ENCODE measurements around the gene MTERF2.
"Not testable (repeated sequence)": the region's sequence is repeated elsewhere in the genome, so short reads cannot be mapped to it uniquely, and the experiment has no call there.

MTERF2 gene, protein sequence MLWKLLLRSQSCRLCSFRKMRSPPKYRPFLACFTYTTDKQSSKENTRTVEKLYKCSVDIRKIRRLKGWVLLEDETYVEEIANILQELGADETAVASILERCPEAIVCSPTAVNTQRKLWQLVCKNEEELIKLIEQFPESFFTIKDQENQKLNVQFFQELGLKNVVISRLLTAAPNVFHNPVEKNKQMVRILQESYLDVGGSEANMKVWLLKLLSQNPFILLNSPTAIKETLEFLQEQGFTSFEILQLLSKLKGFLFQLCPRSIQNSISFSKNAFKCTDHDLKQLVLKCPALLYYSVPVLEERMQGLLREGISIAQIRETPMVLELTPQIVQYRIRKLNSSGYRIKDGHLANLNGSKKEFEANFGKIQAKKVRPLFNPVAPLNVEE

DNA sequence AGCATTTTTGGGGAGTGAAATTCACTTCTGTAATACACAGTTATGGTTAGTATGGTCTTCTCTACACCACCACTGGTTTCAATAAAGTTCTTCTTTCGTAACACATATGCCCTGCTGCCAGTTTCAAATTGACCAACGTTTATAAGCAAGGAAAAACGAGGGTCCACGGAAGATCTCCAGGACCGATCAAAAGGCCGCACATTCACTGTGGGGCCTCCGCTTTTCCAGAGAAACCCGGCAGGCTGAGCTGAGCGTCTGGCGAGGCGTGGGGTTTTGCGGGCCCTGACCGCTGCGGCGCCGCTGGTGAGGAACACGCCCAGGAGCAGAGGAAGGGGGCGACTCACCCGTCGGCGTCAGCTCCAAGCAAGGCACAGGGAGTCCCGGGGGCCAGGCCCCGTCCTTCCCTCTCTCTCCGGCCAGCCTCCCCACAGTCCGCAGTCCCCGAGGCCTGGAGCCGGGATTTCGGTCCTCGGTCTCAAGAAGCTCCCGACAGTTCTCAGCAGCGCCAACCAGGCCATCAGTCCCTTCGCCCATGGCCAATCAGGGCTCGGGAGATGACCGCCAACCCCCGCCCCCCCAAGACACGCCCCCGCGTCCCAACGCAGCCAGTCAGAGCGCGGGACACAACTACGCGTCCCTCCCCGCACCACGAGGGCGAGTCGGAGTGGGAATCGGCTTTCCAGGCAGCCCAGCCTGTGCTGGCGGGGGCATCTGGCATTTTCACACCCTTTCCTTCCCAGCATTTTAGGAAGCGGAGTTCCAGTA lies at the start of gene MTERF2:
Gene MTERF2 (minus strand): TSS at position 522 of the 765 bp plus-strand sequence. CDS start 8,432 bp downstream, outside the sequence.
- peak within 1 kb of the TSS; percentile 95 to 97 for H3K4me3 Mint-ChIP-seq
- H3K4me1 Mint-ChIP-seq: peaks cover 44% of the 10 kb centered on the region
- H3K27me3 Mint-ChIP-seq: no peaks in the 10 kb centered on the region
- peaks cover 17 to 24% of the 10 kb centered on the region in 2 donors for H3K9me3 Mint-ChIP-seq
- ATAC-seq (peak; percentile 97), DNase-seq (peak; percentile 72 to 75)
- H3K27ac Mint-ChIP-seq: peak within 1 kb of the TSS; percentile 92 to 96

DNA sequence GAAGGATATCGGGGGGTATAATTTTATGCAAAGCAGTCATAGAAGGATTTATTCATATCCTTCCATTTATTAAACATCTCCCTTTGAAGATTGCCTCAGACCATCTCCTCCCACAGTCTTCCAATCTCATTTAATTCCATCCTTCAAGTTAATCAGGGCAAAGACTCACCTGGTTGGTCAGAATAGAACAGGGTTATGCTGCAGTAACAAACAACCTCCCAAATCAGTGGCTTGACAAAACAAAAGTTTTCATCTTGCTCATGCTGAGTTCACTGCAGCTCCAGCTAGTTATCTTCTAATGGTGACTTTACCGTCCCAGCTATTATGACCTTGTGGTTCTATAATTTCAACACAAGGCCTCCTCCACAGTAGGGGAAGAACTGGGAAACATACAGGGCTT lies 48.8 kb upstream of the MTERF2 start:
- H3K9me3 Mint-ChIP-seq: peaks cover 0 to 8% of the 10 kb centered on the region in 2 donors
- no peak overlapping the region for H3K27ac Mint-ChIP-seq
- H3K4me1 Mint-ChIP-seq: peaks cover 26% of the 10 kb centered on the region

DNA sequence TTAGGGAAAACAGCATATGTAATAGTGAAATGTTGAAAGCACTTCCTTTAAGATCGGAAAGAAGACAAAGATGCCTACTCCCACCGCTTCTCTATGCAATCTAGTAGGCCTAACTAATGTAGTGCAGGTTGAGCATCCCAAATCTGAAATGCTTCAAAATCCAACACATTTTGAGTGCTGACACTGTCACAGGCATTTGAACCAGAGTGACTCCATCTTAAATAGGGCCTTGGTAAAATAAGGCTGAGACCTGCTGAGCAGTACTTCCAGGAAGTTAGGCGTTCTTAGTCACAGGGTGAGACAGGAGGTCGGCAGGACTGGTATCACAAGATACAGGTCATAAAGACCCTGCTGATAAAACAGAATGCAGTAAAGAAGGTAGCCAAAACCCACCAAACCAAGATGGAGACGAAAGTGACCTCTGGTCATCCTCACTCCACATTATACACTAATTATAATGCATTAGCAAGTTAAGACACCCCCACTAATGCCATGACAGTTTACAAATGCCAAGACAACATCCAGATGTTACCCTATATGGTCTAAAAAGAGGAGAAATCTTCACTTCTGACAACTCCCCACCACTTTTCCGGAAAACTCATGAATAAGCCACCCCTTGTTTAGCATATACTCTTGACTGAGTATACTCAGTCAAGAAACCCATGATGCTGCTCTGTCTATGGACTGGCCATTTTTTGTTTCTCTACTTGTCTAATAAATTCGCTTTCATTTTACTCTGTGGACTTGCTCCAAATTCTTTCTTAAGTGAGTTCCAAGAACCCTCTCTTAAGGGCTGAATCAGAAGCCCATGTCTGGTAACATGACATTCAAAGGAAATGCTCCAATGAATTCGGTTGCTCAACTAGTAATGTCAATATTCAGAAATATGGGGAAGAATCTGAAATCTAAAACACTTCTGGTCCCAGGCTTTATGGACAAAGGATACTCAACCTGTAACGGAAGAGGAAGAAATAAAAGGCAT lies 47.1 kb upstream of the MTERF2 start:
- peaks cover 0 to 8% of the 10 kb centered on the region in 2 donors for H3K9me3 Mint-ChIP-seq
- H3K4me1 Mint-ChIP-seq: peaks cover 28% of the 10 kb centered on the region
- H3K4me3 Mint-ChIP-seq: no peak overlapping the region
- DNase-seq (no peak), ATAC-seq (no peak)
- H3K27ac Mint-ChIP-seq: no peak overlapping the region
- H3K27me3 Mint-ChIP-seq: no peaks in the 10 kb centered on the region

More for the DNA sequence above, 48.8 kb upstream of the MTERF2 start:
- ATAC-seq (no peak), DNase-seq (no peak)
- Mint-ChIP-seq H3K4me3 (no peak overlapping the region), H3K27me3 (no peaks in the 10 kb centered on the region)

DNA sequence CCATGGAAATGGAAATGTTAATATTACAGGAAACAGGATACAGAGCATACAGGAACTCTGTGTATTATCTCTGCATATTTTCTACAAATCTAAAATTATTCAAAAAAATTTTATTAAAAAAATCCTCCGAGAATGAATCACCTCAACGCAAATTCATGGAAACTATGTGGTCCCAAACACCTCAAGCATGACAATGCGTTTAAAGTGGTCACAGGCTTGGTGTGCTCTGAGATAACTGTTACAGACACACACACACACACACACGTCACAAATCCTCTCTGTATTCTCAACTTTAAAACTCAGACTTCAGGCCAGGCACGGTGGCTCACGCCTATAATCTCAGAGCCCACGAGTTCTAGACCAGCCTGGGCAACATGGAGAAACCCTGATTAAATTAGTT lies 45.3 kb upstream of the MTERF2 start:
- Mint-ChIP-seq H3K4me3 (no peak overlapping the region), H3K27ac (no peak overlapping the region), H3K4me1 (peaks cover 26% of the 10 kb centered on the region), H3K27me3 (no peaks in the 10 kb centered on the region), H3K9me3 (peaks cover 0 to 8% of the 10 kb centered on the region in 2 donors)
- DNase-seq (no peak), ATAC-seq (no peak)

DNA sequence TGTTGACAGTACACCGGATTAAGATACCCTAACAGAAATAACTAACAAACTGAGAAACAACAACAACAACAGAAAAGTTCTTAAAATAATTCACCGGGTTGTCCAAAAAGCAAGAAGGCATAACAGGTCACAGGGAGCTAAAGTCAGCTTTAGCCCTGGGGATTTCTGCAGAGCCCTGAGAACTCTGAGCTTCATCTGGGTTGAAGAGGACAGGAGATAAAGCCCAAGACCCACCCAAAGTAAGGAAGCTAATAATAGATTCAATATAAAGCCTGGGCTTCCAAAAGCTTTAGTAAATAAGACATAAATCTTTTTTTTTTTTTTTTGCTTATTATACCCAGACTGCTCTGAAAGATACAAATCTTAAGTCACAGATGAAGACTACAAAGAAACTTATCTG lies 44.1 kb upstream of the MTERF2 start:
- ATAC-seq (no peak), DNase-seq (no peak)
- Mint-ChIP-seq H3K27me3 (no peaks in the 10 kb centered on the region), H3K4me1 (peaks cover 29% of the 10 kb centered on the region), H3K27ac (no peak overlapping the region), H3K9me3 (no peaks in the 10 kb centered on the region), H3K4me3 (no peak overlapping the region)

DNA sequence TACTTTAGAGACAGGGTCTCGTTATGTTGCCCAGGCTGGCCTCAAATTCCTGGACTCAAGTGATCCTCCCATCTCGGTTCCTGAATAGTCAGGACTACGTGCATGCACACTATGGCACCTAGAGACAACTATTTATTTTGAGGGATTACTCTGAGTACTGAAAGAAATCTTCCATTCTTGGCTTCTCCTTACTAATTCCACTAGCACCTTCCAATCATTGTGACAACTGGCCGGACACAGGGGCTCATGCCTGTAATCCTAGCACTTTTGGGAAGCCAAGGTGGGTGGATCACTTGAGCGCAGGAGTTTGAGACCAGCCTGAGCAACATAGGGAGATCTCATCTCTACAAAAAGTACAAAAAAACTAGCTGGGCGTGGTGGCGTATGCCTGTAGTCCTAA lies 42.1 kb upstream of the MTERF2 start:
- Mint-ChIP-seq H3K4me3 (no peak overlapping the region), H3K4me1 (peaks cover 25% of the 10 kb centered on the region), H3K9me3 (no peaks in the 10 kb centered on the region), H3K27ac (no peak overlapping the region), H3K27me3 (no peaks in the 10 kb centered on the region)
- ATAC-seq: no peak
- DNase-seq: no peak

DNA sequence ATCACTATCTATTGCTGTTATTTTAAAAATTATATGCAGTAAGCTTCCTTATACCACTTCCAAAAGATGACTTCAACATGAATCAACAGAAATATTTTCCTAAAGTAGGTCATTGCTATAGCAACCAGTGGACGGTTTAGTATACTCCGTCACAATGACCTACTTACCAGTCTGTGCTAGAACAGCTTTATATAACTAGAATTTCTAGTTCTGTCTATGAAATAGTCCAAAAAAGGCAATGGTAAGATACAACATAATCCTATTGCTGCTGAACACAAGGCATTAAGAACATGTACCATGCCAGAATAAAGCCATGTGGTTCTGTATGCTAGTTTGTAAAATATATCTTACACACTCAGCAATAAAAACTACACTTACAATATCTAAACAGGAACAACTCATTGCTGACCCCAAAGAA lies 40.7 kb upstream of the MTERF2 start:
- Mint-ChIP-seq H3K27ac (peak overlapping the region in 1 of 2 donors; percentile 84), H3K4me1 (peaks cover 17% of the 10 kb centered on the region), H3K9me3 (no peaks in the 10 kb centered on the region), H3K27me3 (no peaks in the 10 kb centered on the region), H3K4me3 (no peak overlapping the region)
- DNase-seq: no peak
- ATAC-seq: peak; percentile 79

DNA sequence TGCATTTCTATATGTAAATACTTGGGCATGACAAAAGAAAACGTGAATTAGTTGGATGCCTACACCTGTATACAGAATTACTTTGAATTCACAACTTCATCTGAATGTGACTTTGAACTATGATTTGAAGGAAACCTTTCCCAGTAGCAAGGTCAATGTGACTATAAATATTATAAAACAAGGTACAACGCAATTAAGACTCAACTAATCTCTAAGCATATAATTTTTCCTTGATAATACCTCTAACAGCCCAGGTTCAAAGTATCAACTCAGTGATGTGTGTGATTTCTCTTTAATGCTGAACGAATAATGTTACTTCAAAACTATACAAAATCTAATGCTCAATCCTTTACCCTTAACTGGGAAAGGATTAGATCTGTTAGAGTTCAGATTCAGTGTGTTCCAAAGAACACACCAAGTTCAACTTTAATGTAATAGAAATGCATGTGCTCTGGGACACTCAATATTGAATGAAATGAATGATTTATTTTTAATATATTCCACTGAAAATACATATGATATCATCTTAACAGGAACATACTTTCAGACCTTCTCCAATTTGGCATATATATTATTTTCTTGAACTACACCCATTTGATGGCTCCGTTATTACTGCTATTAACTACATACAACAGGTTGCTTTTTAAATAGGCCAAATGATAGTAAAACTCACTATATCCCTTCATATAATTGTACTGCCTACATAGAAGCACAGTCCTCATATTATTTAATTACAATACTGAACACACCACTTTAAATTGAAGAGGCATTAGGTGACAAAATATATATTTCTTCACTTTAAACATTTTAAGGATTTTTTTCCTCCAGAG lies 40.1 kb upstream of the MTERF2 start:
- ATAC-seq: no peak
- Mint-ChIP-seq H3K9me3 (no peaks in the 10 kb centered on the region), H3K4me1 (peaks cover 15% of the 10 kb centered on the region), H3K27ac (peak overlapping the region in 1 of 2 donors; percentile 84), H3K4me3 (no peak overlapping the region), H3K27me3 (no peaks in the 10 kb centered on the region)
- DNase-seq: no peak

DNA sequence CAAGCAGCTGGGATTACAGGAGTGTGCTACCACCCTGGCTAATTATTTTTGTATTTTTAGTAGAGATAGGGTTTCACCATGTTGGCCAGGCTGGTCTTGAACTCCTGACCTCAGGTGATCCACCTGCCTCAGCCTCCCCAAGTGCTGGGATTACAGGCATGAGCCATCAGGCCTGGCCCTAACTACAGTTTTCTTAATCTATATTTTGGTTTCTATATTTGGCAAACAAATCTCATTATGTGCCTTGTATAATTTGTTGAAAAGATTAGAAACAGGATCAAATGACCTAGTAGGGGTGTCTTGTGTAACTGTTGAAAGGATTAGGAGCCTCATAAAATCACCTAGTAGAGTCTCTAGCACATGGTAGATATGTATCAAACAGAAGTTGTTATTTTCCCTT lies 39.4 kb upstream of the MTERF2 start:
- not testable (repeated sequence) for ATAC-seq, H3K9me3 Mint-ChIP-seq, H3K27me3 Mint-ChIP-seq, H3K4me3 Mint-ChIP-seq, DNase-seq
- peak overlapping the region in 1 of 2 donors; percentile 74 for H3K27ac Mint-ChIP-seq
- peaks cover 15% of the 10 kb centered on the region for H3K4me1 Mint-ChIP-seq

DNA sequence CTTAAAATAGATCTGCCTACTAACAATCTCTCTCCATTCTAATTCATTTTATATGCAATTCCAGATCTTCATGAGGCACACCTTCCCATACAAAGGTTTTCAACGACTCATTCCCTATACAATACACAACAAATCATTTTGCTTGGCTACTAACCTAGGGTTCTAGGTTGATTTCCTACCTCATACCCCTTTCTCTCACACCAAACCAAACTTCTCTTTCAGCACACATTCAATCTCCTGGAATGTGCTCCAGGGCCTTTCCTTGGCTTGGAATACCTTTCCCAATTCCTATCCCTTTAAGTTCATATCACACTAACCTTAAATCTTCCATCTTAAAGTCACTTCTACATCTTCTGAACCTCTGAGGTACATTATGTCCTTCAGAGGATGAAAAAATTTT lies 38.7 kb upstream of the MTERF2 start:
- H3K27ac Mint-ChIP-seq: no peak overlapping the region
- peaks cover 10% of the 10 kb centered on the region for H3K4me1 Mint-ChIP-seq
- no peak for ATAC-seq
- no peaks in the 10 kb centered on the region for H3K27me3 Mint-ChIP-seq
- H3K9me3 Mint-ChIP-seq: no peaks in the 10 kb centered on the region
- no peak overlapping the region for H3K4me3 Mint-ChIP-seq
- DNase-seq: no peak

DNA sequence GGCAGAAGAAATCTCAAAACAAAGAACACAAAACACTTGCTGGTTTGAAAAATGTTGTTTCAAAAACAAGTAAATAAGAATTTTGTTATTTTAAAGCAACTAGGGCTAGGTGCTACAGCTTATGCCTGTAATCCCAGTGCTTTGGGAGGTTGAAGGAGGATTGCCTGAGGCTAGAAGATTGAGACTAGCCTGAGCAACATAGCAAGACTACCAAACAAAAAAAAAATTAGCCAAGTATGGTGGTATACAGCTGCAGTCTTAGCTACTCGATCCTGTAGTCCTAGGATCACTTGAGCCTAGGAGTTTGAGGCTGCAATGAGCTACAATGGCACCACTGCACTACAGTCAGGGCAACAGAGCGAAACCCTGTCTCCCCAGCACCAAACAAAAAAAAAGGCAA lies 32.6 kb upstream of the MTERF2 start:
- no peaks in the 10 kb centered on the region for H3K4me1 Mint-ChIP-seq
- no peak overlapping the region for H3K4me3 Mint-ChIP-seq
- DNase-seq: no peak
- H3K9me3 Mint-ChIP-seq: no peaks in the 10 kb centered on the region
- ATAC-seq: no peak
- no peaks in the 10 kb centered on the region for H3K27me3 Mint-ChIP-seq
- H3K27ac Mint-ChIP-seq: no peak overlapping the region

DNA sequence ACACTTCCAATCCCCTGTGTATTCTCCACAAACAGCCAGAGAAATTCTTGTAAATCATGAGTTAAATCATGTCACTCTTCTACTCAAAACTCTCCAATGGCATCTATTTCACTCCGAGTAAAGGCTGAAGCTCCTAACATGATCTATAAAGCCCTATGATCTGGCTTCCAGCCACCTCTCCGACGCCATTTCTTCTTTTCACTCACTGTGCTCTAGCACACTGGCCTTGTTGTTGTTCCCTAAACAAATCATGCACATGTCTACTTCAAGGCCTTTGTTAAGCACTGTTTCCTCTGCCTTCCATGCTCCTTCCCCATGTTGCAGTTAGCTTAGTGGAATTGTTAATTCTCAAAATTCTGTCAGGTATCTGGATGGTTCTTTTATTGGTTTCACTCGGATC lies 30.1 kb upstream of the MTERF2 start:
- Mint-ChIP-seq H3K4me1 (no peaks in the 10 kb centered on the region), H3K9me3 (no peaks in the 10 kb centered on the region), H3K4me3 (no peak overlapping the region), H3K27ac (no peak overlapping the region), H3K27me3 (no peaks in the 10 kb centered on the region)
- DNase-seq: no peak
- ATAC-seq: no peak

DNA sequence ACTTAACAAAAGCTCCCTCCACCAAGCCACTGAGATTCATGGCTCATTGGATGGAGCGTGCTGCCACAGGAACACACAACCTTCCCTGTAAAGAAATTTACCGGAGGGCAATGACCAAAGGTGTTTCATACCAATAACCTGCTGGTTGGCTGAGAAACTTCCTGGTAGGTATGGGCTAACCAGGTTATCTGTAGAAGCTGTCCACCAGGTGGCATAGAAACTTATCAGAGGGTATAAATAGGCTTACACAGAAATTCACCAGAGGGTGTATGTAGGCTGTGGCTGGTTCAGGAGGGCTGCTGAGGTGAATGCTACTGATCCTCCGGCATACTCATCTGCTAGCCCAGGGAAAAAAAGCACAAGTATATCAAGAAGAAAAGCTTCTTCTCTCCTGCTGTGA lies 27.1 kb upstream of the MTERF2 start:
- Mint-ChIP-seq H3K27me3 (no peaks in the 10 kb centered on the region), H3K9me3 (no peaks in the 10 kb centered on the region), H3K4me3 (no peak overlapping the region), H3K4me1 (no peaks in the 10 kb centered on the region), H3K27ac (no peak overlapping the region)
- ATAC-seq (no peak), DNase-seq (no peak)

DNA sequence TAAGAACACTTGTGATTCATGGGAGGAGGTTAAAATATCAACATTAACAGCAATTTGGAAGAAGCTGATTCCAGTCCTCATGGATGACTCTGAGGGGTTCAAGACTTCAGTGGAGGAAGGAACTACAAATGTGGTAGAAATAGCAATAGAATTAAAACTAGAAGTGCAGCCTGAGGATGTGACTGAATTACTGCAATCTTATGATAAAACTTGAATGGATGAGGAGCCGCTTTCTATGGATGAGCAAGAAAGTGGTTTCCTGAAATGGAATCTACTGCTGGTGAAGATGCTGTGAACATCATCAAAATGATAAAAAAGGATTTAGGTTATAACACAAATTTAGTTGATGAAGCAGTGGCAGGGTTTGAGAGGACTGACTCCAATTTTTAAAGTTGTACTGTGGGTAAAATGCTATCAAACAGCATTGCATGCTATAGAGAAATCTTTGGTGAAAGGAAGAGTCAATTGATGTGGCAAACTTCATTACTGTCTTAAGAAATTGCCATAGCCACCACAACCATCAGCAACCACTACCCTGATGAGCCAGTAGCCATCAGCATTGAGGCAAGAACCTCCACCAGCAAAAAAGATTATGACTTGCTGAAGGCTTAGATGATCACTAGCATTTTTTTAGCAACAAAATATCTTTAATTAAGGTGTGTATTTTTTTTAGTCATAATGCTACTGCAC lies 25.9 kb upstream of the MTERF2 start:
- no peaks in the 10 kb centered on the region for H3K9me3 Mint-ChIP-seq
- no peak overlapping the region for H3K27ac Mint-ChIP-seq
- H3K27me3 Mint-ChIP-seq: no peaks in the 10 kb centered on the region
- no peak overlapping the region for H3K4me3 Mint-ChIP-seq
- ATAC-seq (no peak), DNase-seq (no peak)
- H3K4me1 Mint-ChIP-seq: no peaks in the 10 kb centered on the region

Measured in stimulated activated naive CD8-positive, alpha-beta T cell treated with anti-CD3 and anti-CD28 coated beads, Interleukin-15, amount 100 ng/mL, for 72 hours (primary cell).